HEK293 (cell line): ENCODE measurements around the gene HDAC7.

Experiments
- EGR2 ChIP-seq: fragments of 450-650 bp; formaldehyde crosslinking; IDR thresholded peaks from 2 replicates; pipeline ENCODE4 v1.5.1; 2016; ENCODE audit warnings: low read depth, missing biosample characterization, missing genetic modification characterization
- GLI2 ChIP-seq: fragments of 450-650 bp; formaldehyde crosslinking; IDR thresholded peaks from 2 replicates; pipeline ENCODE4; 2017; ENCODE audit warnings: missing biosample characterization, missing genetic modification characterization, low read depth, borderline replicate concordance
- MZF1 ChIP-seq: fragments of 450-650 bp; formaldehyde crosslinking; IDR thresholded peaks from 2 replicates; pipeline ENCODE4 v1.5.1; 2017; ENCODE audit warnings: missing biosample characterization, missing genetic modification characterization, borderline replicate concordance
- REPIN1 ChIP-seq: fragments of 450-650 bp; formaldehyde crosslinking; IDR thresholded peaks from 2 replicates; pipeline ENCODE4 v1.5.1; 2017; ENCODE audit warnings: missing biosample characterization, missing genetic modification characterization, low read depth
- SALL2 ChIP-seq: fragments of 450-650 bp; formaldehyde crosslinking; IDR thresholded peaks from 2 replicates; pipeline ENCODE4 v1.5.0; 2017; ENCODE audit warnings: missing biosample characterization, mild to moderate bottlenecking, missing genetic modification characterization, borderline replicate concordance
- WT1 ChIP-seq: fragments of 450-650 bp; formaldehyde crosslinking; IDR thresholded peaks from 2 replicates; pipeline ENCODE4 v1.5.1; 2016; ENCODE audit warnings: missing biosample characterization, missing genetic modification characterization
- ZEB2 ChIP-seq: fragments of 450-650 bp; formaldehyde crosslinking; IDR thresholded peaks from 2 replicates; pipeline ENCODE4 v1.5.1; 2016; ENCODE audit warnings: missing biosample characterization, missing genetic modification characterization
- ZFHX2 ChIP-seq: fragments of 450-650 bp; formaldehyde crosslinking; conservative IDR thresholded peaks from 2 replicates; pipeline ENCODE4 v1.5.1; 2016; ENCODE audit warnings: missing biosample characterization, missing genetic modification characterization
- ZNF114 ChIP-seq: fragments of 450-650 bp; formaldehyde crosslinking; IDR thresholded peaks from 2 replicates; pipeline ENCODE4 v1.5.0; 2017; ENCODE audit warnings: missing biosample characterization, missing genetic modification characterization
- ZNF132 ChIP-seq: fragments of 450-650 bp; formaldehyde crosslinking; IDR thresholded peaks from 2 replicates; pipeline ENCODE4 v1.5.1; 2017; ENCODE audit warnings: missing biosample characterization, missing genetic modification characterization, borderline replicate concordance
- ZNF133 ChIP-seq: fragments of 450-650 bp; formaldehyde crosslinking; IDR thresholded peaks from 2 replicates; pipeline ENCODE4 v1.5.1; 2016; ENCODE audit warnings: missing biosample characterization, missing genetic modification characterization
- ZNF140 ChIP-seq: fragments of 450-650 bp; formaldehyde crosslinking; IDR thresholded peaks from 2 replicates; pipeline ENCODE4 v1.5.1; 2016; ENCODE audit warnings: missing biosample characterization, missing genetic modification characterization
- ZNF155 ChIP-seq: fragments of 450-650 bp; formaldehyde crosslinking; IDR thresholded peaks from 2 replicates; pipeline ENCODE4 v1.5.1; 2016; ENCODE audit warnings: missing biosample characterization, missing genetic modification characterization
- ZNF174 ChIP-seq: fragments of 450-650 bp; formaldehyde crosslinking; IDR thresholded peaks from 2 replicates; pipeline ENCODE4 v1.5.0; 2017; ENCODE audit warnings: missing biosample characterization, mild to moderate bottlenecking, missing genetic modification characterization
- ZNF266 ChIP-seq: fragments of 450-650 bp; formaldehyde crosslinking; IDR thresholded peaks from 2 replicates; pipeline ENCODE4 v1.5.1; 2016; ENCODE audit warnings: missing biosample characterization, missing genetic modification characterization, low read depth
- ZNF354C ChIP-seq: fragments of 450-650 bp; formaldehyde crosslinking; IDR thresholded peaks from 2 replicates; pipeline ENCODE4 v1.5.1; 2016; ENCODE audit warnings: missing biosample characterization, missing genetic modification characterization, low read depth, borderline replicate concordance
- ZNF510 ChIP-seq: fragments of 450-650 bp; formaldehyde crosslinking; IDR thresholded peaks from 2 replicates; pipeline ENCODE4 v1.5.1; 2018; ENCODE audit warnings: mild to moderate bottlenecking, missing genetic modification characterization, missing biosample characterization; ENCODE audit not compliant: insufficient replicate concordance
- ZNF521 ChIP-seq: fragments of 450-650 bp; formaldehyde crosslinking; IDR thresholded peaks from 2 replicates; pipeline ENCODE4 v1.5.1; 2017; ENCODE audit warnings: missing biosample characterization, mild to moderate bottlenecking, missing genetic modification characterization
- ZNF560 ChIP-seq: fragments of 450-650 bp; formaldehyde crosslinking; IDR thresholded peaks from 2 replicates; pipeline ENCODE4 v1.5.1; 2017; ENCODE audit warnings: missing biosample characterization, missing genetic modification characterization, borderline replicate concordance
- ZNF561 ChIP-seq: fragments of 450-650 bp; IDR thresholded peaks from 2 replicates; pipeline ENCODE4 v1.5.1; 2018; ENCODE audit warnings: missing biosample characterization, missing genetic modification characterization, borderline replicate concordance
- ZNF571 ChIP-seq: fragments of 450-650 bp; formaldehyde crosslinking; IDR thresholded peaks from 2 replicates; pipeline ENCODE4 v1.5.0; 2017; ENCODE audit warnings: missing biosample characterization, missing genetic modification characterization
- ZNF596 ChIP-seq: fragments of 450-650 bp; IDR thresholded peaks from 2 replicates; pipeline ENCODE4 v1.5.0; 2018; ENCODE audit warnings: missing biosample characterization, mild to moderate bottlenecking, missing genetic modification characterization, moderate library complexity
- ZNF624 ChIP-seq: fragments of 450-650 bp; formaldehyde crosslinking; IDR thresholded peaks from 2 replicates; pipeline ENCODE4 v1.5.1; 2017; ENCODE audit warnings: missing biosample characterization, missing genetic modification characterization
- ZNF629 ChIP-seq: fragments of 450-650 bp; formaldehyde crosslinking; IDR thresholded peaks from 2 replicates; pipeline ENCODE4 v1.5.1; 2017; ENCODE audit warnings: missing biosample characterization, missing genetic modification characterization
- ZNF654 ChIP-seq: fragments of 450-650 bp; formaldehyde crosslinking; IDR thresholded peaks from 2 replicates; pipeline ENCODE4 v1.5.1; 2016; ENCODE audit warnings: low read depth, missing biosample characterization, missing genetic modification characterization
- ZNF677 ChIP-seq: fragments of 450-650 bp; IDR thresholded peaks from 2 replicates; pipeline ENCODE4 v1.5.0; 2018; ENCODE audit warnings: missing biosample characterization, mild to moderate bottlenecking, missing genetic modification characterization, moderate library complexity
- ZXDB ChIP-seq: fragments of 450-650 bp; formaldehyde crosslinking; IDR thresholded peaks from 2 replicates; pipeline ENCODE4 v1.5.1; 2016; ENCODE audit warnings: missing biosample characterization, missing genetic modification characterization
- TF ChIP-seq, protein P1 (sequence below): fragments of 450-650 bp; formaldehyde crosslinking; IDR thresholded peaks from 2 replicates; pipeline ENCODE4 v1.5.1; 2016; ENCODE audit warnings: missing biosample characterization, missing genetic modification characterization
- TF ChIP-seq, protein P2 (sequence below): fragments of 450-650 bp; formaldehyde crosslinking; IDR thresholded peaks from 2 replicates; pipeline ENCODE4 v1.5.1; 2016; ENCODE audit warnings: missing biosample characterization, missing genetic modification characterization
- TF ChIP-seq, protein P3 (sequence below): fragments of 450-650 bp; formaldehyde crosslinking; IDR thresholded peaks from 2 replicates; pipeline ENCODE4 v1.5.1; 2017; ENCODE audit warnings: missing biosample characterization, missing genetic modification characterization
- TF ChIP-seq, protein P4 (sequence below): sonication (generic); formaldehyde crosslinking; IDR thresholded peaks from 2 replicates; pipeline ENCODE4 v1.8.1; 2022; ENCODE audit warnings: mild to moderate bottlenecking, moderate library complexity, missing genetic modification reagents
- TF ChIP-seq, protein P5 (sequence below): fragments of 450-650 bp; formaldehyde crosslinking; IDR thresholded peaks from 2 replicates; pipeline ENCODE4 v1.5.1; 2016; ENCODE audit warnings: missing biosample characterization, missing genetic modification characterization

The HDAC7 gene

DNA sequence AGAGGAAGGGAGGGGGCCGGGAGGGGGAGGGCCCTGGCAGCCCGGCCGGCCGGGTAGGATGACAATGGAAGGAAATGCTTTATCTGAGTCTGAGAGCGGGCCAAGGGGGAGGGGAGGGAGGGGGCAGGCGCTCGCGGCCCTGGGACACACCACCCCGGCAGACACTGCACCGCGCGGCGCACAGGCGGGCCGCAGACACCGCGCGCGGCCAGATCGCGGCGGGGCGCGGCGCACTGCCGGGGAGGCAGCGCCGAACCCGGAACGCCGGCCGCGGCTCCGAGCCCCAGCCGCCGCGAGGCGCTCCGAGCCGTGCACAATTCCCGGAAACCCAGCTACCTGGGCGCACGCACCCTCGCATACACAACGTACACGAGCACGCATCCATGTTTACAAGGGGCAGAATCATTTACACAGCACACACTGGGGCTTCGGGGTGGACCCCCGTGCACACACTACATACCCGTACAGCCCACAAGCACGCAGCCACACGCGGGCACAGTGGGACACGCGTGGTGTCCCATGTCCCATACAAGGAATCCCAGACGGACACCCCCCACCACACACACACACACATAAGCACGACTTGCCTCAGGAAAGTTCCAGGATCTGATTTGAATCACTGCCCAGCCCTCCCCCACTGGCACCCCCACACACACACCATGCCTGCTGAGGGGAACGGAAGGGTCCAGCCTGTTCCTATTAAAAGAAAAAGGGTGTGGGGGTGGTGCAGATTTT, at the start of gene HDAC7 (continued):
- TF ChIP-seq, protein P1, sequence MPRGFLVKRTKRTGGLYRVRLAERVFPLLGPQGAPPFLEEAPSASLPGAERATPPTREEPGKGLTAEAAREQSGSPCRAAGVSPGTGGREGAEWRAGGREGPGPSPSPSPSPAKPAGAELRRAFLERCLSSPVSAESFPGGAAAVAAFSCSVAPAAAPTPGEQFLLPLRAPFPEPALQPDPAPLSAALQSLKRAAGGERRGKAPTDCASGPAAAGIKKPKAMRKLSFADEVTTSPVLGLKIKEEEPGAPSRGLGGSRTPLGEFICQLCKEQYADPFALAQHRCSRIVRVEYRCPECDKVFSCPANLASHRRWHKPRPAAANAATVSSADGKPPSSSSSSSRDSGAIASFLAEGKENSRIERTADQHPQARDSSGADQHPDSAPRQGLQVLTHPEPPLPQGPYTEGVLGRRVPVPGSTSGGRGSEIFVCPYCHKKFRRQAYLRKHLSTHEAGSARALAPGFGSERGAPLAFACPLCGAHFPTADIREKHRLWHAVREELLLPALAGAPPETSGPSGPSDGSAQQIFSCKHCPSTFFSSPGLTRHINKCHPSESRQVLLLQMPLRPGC (tag by site-specific recombination): no peak
- TF ChIP-seq WT1 (tag by site-specific recombination) (no peak), ZXDB (no peak), ZNF354C (tag by site-specific recombination) (no peak), GLI2 (tag by site-specific recombination) (no peak), ZNF114 (tag by site-specific recombination) (no peak), ZNF266 (tag by site-specific recombination) (no peak), ZNF155 (tag by site-specific recombination) (no peak), ZNF677 (tag by site-specific recombination) (0 out of 2 replicates have a peak, but pooled peaks have one; percentile 24), ZNF521 (tag by site-specific recombination) (no peak), MZF1 (tag by site-specific recombination) (no peak), EGR2 (tag by site-specific recombination) (no peak), ZNF629 (tag by site-specific recombination) (no peak), ZNF571 (tag by site-specific recombination) (no peak), ZNF560 (tag by site-specific recombination) (no peak), ZNF510 (no peak), ZNF174 (tag by site-specific recombination) (no peak), ZNF561 (tag by site-specific recombination) (no peak; the same call in 1 of the 2 replicates), ZNF654 (tag by site-specific recombination) (no peak), ZNF133 (no peak), ZNF596 (tag by site-specific recombination) (0 out of 2 replicates have a peak, but pooled peaks have one; percentile 18), SALL2 (tag by site-specific recombination) (no peak), ZEB2 (no peak), ZNF140 (no peak), ZNF132 (tag by site-specific recombination) (no peak), REPIN1 (no peak), ZNF624 (tag by site-specific recombination) (no peak), ZFHX2 (tag by site-specific recombination) (no peak)
- TF ChIP-seq, protein P2, sequence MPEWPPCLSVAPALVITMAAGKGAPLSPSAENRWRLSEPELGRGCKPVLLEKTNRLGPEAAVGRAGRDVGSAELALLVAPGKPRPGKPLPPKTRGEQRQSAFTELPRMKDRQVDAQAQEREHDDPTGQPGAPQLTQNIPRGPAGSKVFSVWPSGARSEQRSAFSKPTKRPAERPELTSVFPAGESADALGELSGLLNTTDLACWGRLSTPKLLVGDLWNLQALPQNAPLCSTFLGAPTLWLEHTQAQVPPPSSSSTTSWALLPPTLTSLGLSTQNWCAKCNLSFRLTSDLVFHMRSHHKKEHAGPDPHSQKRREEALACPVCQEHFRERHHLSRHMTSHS (tag by site-specific recombination): no peak
- TF ChIP-seq, protein P3, sequence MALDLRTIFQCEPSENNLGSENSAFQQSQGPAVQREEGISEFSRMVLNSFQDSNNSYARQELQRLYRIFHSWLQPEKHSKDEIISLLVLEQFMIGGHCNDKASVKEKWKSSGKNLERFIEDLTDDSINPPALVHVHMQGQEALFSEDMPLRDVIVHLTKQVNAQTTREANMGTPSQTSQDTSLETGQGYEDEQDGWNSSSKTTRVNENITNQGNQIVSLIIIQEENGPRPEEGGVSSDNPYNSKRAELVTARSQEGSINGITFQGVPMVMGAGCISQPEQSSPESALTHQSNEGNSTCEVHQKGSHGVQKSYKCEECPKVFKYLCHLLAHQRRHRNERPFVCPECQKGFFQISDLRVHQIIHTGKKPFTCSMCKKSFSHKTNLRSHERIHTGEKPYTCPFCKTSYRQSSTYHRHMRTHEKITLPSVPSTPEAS (tag by site-specific recombination): peak; percentile 94
- TF ChIP-seq, protein P4, sequence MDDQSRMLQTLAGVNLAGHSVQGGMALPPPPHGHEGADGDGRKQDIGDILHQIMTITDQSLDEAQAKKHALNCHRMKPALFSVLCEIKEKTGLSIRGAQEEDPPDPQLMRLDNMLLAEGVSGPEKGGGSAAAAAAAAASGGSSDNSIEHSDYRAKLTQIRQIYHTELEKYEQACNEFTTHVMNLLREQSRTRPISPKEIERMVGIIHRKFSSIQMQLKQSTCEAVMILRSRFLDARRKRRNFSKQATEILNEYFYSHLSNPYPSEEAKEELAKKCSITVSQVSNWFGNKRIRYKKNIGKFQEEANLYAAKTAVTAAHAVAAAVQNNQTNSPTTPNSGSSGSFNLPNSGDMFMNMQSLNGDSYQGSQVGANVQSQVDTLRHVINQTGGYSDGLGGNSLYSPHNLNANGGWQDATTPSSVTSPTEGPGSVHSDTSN (CRISPR knock-in tag): no peak
- TF ChIP-seq, protein P5, sequence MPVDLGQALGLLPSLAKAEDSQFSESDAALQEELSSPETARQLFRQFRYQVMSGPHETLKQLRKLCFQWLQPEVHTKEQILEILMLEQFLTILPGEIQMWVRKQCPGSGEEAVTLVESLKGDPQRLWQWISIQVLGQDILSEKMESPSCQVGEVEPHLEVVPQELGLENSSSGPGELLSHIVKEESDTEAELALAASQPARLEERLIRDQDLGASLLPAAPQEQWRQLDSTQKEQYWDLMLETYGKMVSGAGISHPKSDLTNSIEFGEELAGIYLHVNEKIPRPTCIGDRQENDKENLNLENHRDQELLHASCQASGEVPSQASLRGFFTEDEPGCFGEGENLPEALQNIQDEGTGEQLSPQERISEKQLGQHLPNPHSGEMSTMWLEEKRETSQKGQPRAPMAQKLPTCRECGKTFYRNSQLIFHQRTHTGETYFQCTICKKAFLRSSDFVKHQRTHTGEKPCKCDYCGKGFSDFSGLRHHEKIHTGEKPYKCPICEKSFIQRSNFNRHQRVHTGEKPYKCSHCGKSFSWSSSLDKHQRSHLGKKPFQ: no peak
